Ovary (tissue), 3 donors: ENCODE data around the gene POLD3.

Source experiments
- EP300 ChIP-seq: sonication (generic); formaldehyde crosslinking; IDR thresholded peaks from one replicate; pipeline ENCODE4 v1.6.1; 2017; ENCODE audit warnings: antibody characterized with exemption
- POLR2A ChIP-seq: fragments of 450-650 bp; IDR thresholded peaks from one replicate; pipeline ENCODE4 v1.6.1; 2017; ENCODE audit warnings: antibody characterized with exemption, mild to moderate bottlenecking, moderate library complexity
- TF ChIP-seq, protein P1 (sequence below), 3 donors: fragments of 450-650 bp in 2 of 3; fragments of 200-600 bp in 1 of 3; IDR thresholded peaks; one replicate each; pipeline versions ENCODE4 v1.5.1 to v1.8.0; 2016 to 2022; ENCODE audit warnings: antibody characterized with exemption in 3 of 3, mild to moderate bottlenecking in 1 of 3
- donor health status: DM: no; HTN: no; CAD: no.

DNA sequence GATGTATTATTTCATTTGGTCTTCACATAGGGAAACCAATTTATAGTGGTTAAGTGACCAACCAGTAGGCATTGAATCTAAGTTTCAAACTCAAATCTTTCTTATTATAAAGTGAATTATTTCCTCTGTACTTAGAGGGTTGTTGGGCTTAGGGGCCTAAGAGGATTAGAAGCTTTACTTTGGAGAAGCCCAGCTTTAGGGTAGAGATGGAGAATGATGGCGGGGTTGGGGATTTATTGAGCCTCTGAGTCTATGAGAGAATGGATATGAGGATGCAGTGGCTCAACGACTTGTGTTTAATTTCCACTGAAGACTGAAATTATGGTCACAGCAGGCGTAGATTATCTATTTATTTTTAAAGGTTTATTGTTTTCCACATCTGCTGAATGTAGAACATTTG is 83.4 kb downstream of the POLD3 start:
- TF ChIP-seq POLR2A: no peak
- TF ChIP-seq, protein P1, sequence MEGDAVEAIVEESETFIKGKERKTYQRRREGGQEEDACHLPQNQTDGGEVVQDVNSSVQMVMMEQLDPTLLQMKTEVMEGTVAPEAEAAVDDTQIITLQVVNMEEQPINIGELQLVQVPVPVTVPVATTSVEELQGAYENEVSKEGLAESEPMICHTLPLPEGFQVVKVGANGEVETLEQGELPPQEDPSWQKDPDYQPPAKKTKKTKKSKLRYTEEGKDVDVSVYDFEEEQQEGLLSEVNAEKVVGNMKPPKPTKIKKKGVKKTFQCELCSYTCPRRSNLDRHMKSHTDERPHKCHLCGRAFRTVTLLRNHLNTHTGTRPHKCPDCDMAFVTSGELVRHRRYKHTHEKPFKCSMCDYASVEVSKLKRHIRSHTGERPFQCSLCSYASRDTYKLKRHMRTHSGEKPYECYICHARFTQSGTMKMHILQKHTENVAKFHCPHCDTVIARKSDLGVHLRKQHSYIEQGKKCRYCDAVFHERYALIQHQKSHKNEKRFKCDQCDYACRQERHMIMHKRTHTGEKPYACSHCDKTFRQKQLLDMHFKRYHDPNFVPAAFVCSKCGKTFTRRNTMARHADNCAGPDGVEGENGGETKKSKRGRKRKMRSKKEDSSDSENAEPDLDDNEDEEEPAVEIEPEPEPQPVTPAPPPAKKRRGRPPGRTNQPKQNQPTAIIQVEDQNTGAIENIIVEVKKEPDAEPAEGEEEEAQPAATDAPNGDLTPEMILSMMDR (IDR thresholded peaks at IDR 0.05): no peak
- TF ChIP-seq EP300: no peak
